CD14-positive monocyte (primary cell): ENCODE data around the gene NFS1. TPM values are rescaled to one million over a fixed set of nuclear protein-coding genes. Genes with fewer than 3 reads are reported as not detected.

ENCODE experiments used
- DNase-seq, 3 donors: peaks; one replicate each; pipeline ENCODE4 v3.0.0-alpha.2; 2011 to 2022
- H2AFZ ChIP-seq: 2 replicates; pipeline ENCODE4 v1.6.0; 2012; ENCODE audit warnings: mild to moderate bottlenecking, low read depth, low read length, inconsistent platforms; ENCODE audit not compliant: insufficient read depth, poor library complexity, severe bottlenecking
- H3K27ac ChIP-seq, 2 donors: 1 replicate in 1 of 2; 2 replicates in 1 of 2; pipeline ENCODE4 v1.5.1; 2012 to 2013; ENCODE audit warnings: low read length in 2 of 2, control low read depth in 1 of 2, inconsistent platforms in 1 of 2, low read depth in 1 of 2, mild to moderate bottlenecking in 1 of 2
- H3K27me3 ChIP-seq, 2 donors: one replicate each; pipeline versions ENCODE4 v1.6.0 to v1.6.1; 2011 to 2013; ENCODE audit warnings: low read length in 2 of 2; ENCODE audit not compliant: control insufficient read depth in 2 of 2, insufficient read depth in 2 of 2
- H3K36me3 ChIP-seq, 2 donors: replicated peaks in 1 of 2; 1 replicate in 1 of 2; 2 replicates in 1 of 2; pipeline versions ENCODE4 v1.5.1 to v1.6.1; 2012 to 2013; ENCODE audit warnings: low read length in 2 of 2, control low read depth in 1 of 2, inconsistent platforms in 1 of 2, mild to moderate bottlenecking in 1 of 2; ENCODE audit not compliant: insufficient read depth in 2 of 2, control insufficient read depth in 1 of 2
- H3K4me1 ChIP-seq, 2 donors: 1 replicate in 1 of 2; 2 replicates in 1 of 2; pipeline versions ENCODE4 v1.5.1 to v1.6.1; 2012 to 2013; ENCODE audit warnings: low read length in 2 of 2, control low read depth in 1 of 2, inconsistent platforms in 1 of 2, mild to moderate bottlenecking in 1 of 2, moderate library complexity in 1 of 2; ENCODE audit not compliant: insufficient read depth in 2 of 2, control insufficient read depth in 1 of 2
- H3K4me2 ChIP-seq: replicated peaks from 2 replicates; pipeline ENCODE3; 2012; ENCODE audit warnings: low read length, moderate library complexity, mild to moderate bottlenecking; ENCODE audit not compliant: poor library complexity, severe bottlenecking; ENCODE audit errors: extremely low read depth
- H3K4me3 ChIP-seq, 3 experiments: fragments of 200-600 bp in 1 of 3; sonication (generic) in 1 of 3; replicated peaks in 1 of 3; 1 replicate in 2 of 3; 2 replicates in 1 of 3; pipeline ENCODE4 v1.5.1; 2011 to 2013; ENCODE audit warnings: low read length in 3 of 3, mild to moderate bottlenecking in 3 of 3, control low read depth in 2 of 3, low read depth in 2 of 3, inconsistent platforms in 1 of 3, moderate library complexity in 1 of 3
- H3K79me2 ChIP-seq: 2 replicates; pipeline ENCODE4 v1.6.0; 2012; ENCODE audit warnings: mild to moderate bottlenecking, control low read depth, inconsistent platforms, low read length, moderate library complexity; ENCODE audit not compliant: insufficient read depth
- H3K9ac ChIP-seq: 2 replicates; pipeline ENCODE4 v1.6.0; 2017; ENCODE audit warnings: low read length, mild to moderate bottlenecking; ENCODE audit not compliant: insufficient read depth, poor library complexity, severe bottlenecking
- H3K9me3 ChIP-seq, 2 donors: replicated peaks in 1 of 2; 1 replicate in 1 of 2; 2 replicates in 1 of 2; pipeline versions ENCODE4 v1.5.1 to v1.6.1; 2012 to 2013; ENCODE audit warnings: low read length in 2 of 2, control low read depth in 1 of 2; ENCODE audit not compliant: control insufficient read depth in 1 of 2, insufficient read depth in 1 of 2
- H4K20me1 ChIP-seq: 2 replicates; pipeline ENCODE4 v1.6.0; 2012; ENCODE audit warnings: mild to moderate bottlenecking, low read length, control low read depth, moderate library complexity; ENCODE audit not compliant: insufficient read depth
- H3K27ac Mint-ChIP-seq, 7 donors: one replicate each; pipeline ENCODE4 v1.8.0; 2020; ENCODE audit warnings: mild to moderate bottlenecking in 7 of 7, mixed read lengths in 7 of 7, moderate library complexity in 6 of 7, inconsistent platforms in 2 of 7
- H3K27me3 Mint-ChIP-seq, 3 donors: one replicate each; pipeline ENCODE4 v1.8.0; 2021 to 2022; ENCODE audit warnings: low read depth in 3 of 3, mild to moderate bottlenecking in 3 of 3, mixed read lengths in 3 of 3, moderate library complexity in 3 of 3, inconsistent platforms in 1 of 3
- H3K36me3 Mint-ChIP-seq, 2 donors: one replicate each; pipeline ENCODE4 v1.8.0; 2020; ENCODE audit warnings: mixed read lengths in 2 of 2, inconsistent platforms in 1 of 2, mild to moderate bottlenecking in 1 of 2
- H3K4me1 Mint-ChIP-seq: one replicate; pipeline ENCODE4 v1.8.0; 2020; ENCODE audit warnings: mild to moderate bottlenecking, mixed read lengths
- H3K4me3 Mint-ChIP-seq, 2 donors: one replicate each; pipeline ENCODE4 v1.8.0; 2020; ENCODE audit warnings: mild to moderate bottlenecking in 2 of 2, mixed read lengths in 2 of 2, moderate library complexity in 1 of 2
- H3K9me3 Mint-ChIP-seq, 7 donors: one replicate each; pipeline ENCODE4 v1.8.0; 2020 to 2022; ENCODE audit warnings: mixed read lengths in 7 of 7, mild to moderate bottlenecking in 6 of 7, moderate library complexity in 6 of 7, inconsistent platforms in 2 of 7
- whole genome bisulfite sequencing: methylation state at CpG from one replicate; pipeline ENCODE4 v1.1.5; 2013; ENCODE audit warnings: missing lambda C conversion rate; ENCODE audit not compliant: insufficient coverage; 5-methylcytosine and 5-hydroxymethylcytosine counted together
- intact Hi-C, 2 donors: fragments of 100-400 bp; cut with micrococcal nuclease; formaldehyde crosslinking; loops; one replicate each; pipeline versions ENCODE4 v1.15.0 to v1.15.1; 2023
- polyA plus RNA-seq, 3 donors: library from polyadenylated mRNA; depleted of rRNA in 1 of 3; unstranded in 2 of 3; stranded (reverse) in 1 of 3; fragments of 300-500 nt in 2 of 3; fragments of >200 nt in 1 of 3; fragmentation: Illumina TruSeq in 2 of 3; gene quantifications; 1 replicate in 2 of 3; 2 replicates in 1 of 3; pipeline ENCODE4 v1.2.3, GENCODE V29; 2012 to 2021
- TF ChIP-seq, protein P1 (sequence below): fragments of 200-600 bp; IDR thresholded peaks from one replicate; pipeline ENCODE4 v1.8.0; 2022; ENCODE audit warnings: antibody characterized with exemption, mild to moderate bottlenecking

Gene NFS1
- polyA plus RNA-seq, 3 donors, result 18.1 to 21.4 (median 19.2) TPM

DNA sequence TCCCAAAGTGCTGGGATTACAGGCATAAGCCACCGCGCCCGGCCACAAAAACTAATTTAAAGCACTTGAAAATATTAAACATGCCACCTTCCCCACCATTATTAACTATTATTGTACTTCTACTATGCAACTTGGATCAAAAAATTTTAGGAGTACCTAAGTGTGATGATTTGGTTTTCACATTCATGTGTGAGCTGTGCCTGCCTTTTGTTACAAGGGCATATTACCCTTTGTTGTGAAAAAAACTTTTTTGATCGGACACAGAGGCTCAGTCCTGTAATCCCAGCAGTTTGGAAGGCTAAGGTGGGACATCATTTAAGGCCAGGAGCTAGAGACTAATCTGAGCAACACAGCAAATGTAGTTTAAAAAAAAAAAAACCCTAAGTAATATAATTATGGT lies 17.2 kb upstream of the NFS1 start:
- H3K36me3 Mint-ChIP-seq, result peaks cover 77 to 99% of the 10 kb centered on the region in 2 donors
- no peak overlapping the region for H3K4me3 ChIP-seq
- WGBS, result no CpG with 5 or more reads among the region's 4 CpGs
- no peak overlapping the region for H3K4me3 Mint-ChIP-seq
- no peaks in the 10 kb centered on the region for H3K27me3 Mint-ChIP-seq
- H3K79me2 ChIP-seq, result peaks cover 100% of the 10 kb centered on the region
- no peak overlapping the region for H3K27ac ChIP-seq
- no peaks in the 10 kb centered on the region for H3K9me3 Mint-ChIP-seq
- H3K36me3 ChIP-seq, result peaks cover 97 to 100% of the 10 kb centered on the region in 2 donors
- H3K27me3 ChIP-seq, result no peaks in the 10 kb centered on the region
- H3K27ac Mint-ChIP-seq, result peak overlapping the region in 1 of 7 donors; percentile 35
- intact Hi-C loops, result loop anchor here in 1 of 2 donors (10.0 kb wide), 1 partner anchor 1198 kb away; no protein-coding TSS in a partner anchor
- no peak overlapping the region for H2AFZ ChIP-seq
- no peaks in the 10 kb centered on the region for H3K4me1 ChIP-seq
- TF ChIP-seq, protein P1, sequence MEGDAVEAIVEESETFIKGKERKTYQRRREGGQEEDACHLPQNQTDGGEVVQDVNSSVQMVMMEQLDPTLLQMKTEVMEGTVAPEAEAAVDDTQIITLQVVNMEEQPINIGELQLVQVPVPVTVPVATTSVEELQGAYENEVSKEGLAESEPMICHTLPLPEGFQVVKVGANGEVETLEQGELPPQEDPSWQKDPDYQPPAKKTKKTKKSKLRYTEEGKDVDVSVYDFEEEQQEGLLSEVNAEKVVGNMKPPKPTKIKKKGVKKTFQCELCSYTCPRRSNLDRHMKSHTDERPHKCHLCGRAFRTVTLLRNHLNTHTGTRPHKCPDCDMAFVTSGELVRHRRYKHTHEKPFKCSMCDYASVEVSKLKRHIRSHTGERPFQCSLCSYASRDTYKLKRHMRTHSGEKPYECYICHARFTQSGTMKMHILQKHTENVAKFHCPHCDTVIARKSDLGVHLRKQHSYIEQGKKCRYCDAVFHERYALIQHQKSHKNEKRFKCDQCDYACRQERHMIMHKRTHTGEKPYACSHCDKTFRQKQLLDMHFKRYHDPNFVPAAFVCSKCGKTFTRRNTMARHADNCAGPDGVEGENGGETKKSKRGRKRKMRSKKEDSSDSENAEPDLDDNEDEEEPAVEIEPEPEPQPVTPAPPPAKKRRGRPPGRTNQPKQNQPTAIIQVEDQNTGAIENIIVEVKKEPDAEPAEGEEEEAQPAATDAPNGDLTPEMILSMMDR, result no peak
- H4K20me1 ChIP-seq, result peaks cover 100% of the 10 kb centered on the region
- H3K9ac ChIP-seq, result no peak overlapping the region
- no peaks in the 10 kb centered on the region for H3K9me3 ChIP-seq
- no peaks in the 10 kb centered on the region for H3K4me1 Mint-ChIP-seq
- no peak overlapping the region for H3K4me2 ChIP-seq
- DNase-seq, result no peak

DNA sequence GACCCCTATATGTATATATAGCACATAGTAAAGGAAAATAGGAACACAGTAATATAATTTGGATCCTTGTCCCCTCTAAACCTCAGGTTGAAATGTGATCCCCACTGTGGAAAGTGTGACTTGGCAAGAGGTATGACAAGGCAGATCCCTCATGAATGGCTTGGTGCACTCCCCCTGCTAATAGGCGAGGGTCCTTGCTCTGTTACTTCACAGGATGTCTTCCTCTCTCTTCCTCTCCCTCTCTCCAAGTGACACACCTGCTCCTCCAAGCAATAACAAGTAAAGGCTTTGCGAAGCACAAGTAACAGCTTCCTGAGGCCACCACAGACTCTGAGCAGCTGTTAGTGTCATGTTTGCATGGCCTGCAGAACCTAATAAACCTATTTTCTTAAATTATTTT lies 16.5 kb upstream of the NFS1 start:
- Histone ChIP-seq H3K9ac (no peak overlapping the region), H4K20me1 (peaks cover 100% of the 10 kb centered on the region), H3K79me2 (peaks cover 100% of the 10 kb centered on the region), H3K4me2 (no peak overlapping the region), H3K27ac (no peak overlapping the region), H3K36me3 (peaks cover 97 to 100% of the 10 kb centered on the region in 2 donors), H3K27me3 (no peaks in the 10 kb centered on the region), H3K9me3 (no peaks in the 10 kb centered on the region), H3K4me1 (no peaks in the 10 kb centered on the region), H2AFZ (no peak overlapping the region), H3K4me3 (no peak overlapping the region)
- Mint-ChIP-seq H3K4me1 (no peaks in the 10 kb centered on the region), H3K27me3 (no peaks in the 10 kb centered on the region), H3K27ac (no peak overlapping the region), H3K36me3 (peaks cover 78 to 99% of the 10 kb centered on the region in 2 donors), H3K9me3 (no peaks in the 10 kb centered on the region), H3K4me3 (no peak overlapping the region)
- TF ChIP-seq, protein P1, result no peak
- intact Hi-C loops, result loop anchor here in 1 of 2 donors (10.0 kb wide), 1 partner anchor 1199 kb away; no protein-coding TSS in a partner anchor
- WGBS, result 100% methylated on average over 1 of the region's 2 CpGs
- DNase-seq, result no peak
